Superior temporal gyrus (tissue), 1 donor: ENCODE results near the gene FRMD5.
"Not testable (repeated sequence)": the region's sequence is repeated elsewhere in the genome, so short reads cannot be mapped to it uniquely, and the experiment has no call there.

ENCODE experiments used
- DNase-seq: peaks from one replicate; pipeline ENCODE4 v3.0.0-alpha.2; 2016; ENCODE audit errors: extremely low spot score

The FRMD5 gene

GRCh38 chr15:43851251-43851650 is 343.8 kb downstream of the FRMD5 start:
- no peak for DNase-seq

DNA sequence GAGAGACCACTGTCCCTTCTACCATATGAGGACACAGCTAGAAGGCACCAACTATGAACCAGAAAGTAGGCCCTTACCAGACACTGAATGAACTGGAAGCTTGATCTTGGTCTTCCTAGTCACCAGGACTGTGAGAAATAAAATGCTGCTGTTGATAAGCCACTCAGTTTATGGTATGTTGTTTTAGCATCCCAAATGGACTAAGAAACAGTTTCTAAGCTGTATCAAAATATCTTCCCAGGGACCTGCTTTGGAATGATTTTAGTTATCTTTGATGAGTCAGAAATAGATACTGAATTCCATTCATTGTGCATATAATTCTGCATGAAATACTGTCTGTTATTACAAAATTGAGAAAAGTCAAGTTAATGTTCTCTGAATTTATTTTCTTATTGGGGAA is 349.6 kb downstream of the FRMD5 start:
- DNase-seq: no peak

DNA sequence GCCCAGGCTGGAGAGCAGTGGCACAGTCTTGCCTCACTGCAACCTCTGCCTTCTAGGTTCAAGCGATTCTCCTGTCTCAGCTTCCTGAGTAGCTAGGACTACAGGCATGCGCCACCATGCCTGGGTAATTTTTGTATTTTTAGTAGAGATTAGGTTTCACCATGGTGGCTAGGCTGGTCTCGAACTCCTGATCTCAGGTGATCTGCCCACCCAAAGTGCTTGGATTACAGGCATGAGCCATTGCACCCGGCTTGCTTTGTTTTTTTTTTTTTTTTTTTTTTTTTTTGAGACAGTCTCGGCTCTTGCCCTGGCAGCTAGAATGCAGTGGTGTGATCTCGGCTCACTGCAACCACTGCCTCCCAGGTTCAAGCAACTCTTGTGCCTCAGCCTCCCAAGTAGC is 362.6 kb downstream of the FRMD5 start:
- DNase-seq: not testable (repeated sequence)

DNA sequence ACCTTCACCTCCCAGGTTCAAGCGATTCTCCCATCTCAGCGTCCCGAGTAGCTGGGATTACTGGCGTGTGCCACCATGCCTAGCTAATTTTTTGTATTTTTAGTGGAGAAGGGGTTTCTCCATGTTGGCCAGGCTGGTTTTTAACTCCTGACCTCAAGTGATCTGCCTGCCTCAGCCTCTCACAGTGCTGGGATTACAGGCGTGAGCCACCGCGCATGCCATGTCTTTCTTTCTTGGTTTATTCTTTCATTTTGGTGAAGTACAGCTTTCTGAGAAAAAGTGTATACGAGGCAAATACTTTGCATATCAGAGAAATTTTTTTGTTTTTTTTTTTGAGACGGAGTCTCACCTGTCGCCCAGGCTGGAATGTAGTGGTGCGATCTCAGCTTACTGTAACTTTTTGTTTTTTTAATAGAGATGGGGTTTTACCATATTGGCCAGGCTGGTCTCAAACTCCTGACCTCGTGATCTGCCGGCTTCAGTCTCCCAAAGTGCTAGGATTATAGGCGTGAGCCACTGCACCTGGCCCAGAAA is 363.5 kb downstream of the FRMD5 start:
- not testable (repeated sequence) for DNase-seq

DNA sequence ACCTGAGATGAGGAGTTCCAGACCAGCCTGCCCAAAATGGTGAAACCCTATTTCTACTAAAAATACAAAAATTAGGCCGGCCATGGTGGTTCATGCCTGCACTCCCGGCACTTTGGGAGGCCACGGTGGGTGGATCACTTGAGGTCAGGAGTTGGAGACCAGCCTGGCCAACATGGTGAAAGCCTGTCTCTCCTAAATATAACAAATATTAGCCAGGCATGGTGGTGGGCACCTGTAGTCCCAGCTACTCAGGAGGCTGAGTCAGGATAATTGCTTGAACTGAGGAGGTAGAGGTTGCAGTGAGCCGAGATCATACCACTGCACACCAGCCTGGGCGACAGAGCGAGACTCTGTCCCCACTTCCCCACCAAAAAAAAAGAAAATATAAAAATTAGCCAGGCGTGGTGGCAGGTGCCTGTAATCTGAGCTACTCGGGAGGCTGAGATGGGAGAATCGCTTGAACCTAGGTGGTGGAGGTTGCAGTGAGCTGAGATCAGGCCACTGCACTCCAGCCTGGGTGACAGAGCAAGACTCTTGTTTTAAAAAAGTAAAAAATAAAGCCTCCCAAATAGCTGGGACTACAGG is 364.3 kb downstream of the FRMD5 start:
- not testable (repeated sequence) for DNase-seq

DNA sequence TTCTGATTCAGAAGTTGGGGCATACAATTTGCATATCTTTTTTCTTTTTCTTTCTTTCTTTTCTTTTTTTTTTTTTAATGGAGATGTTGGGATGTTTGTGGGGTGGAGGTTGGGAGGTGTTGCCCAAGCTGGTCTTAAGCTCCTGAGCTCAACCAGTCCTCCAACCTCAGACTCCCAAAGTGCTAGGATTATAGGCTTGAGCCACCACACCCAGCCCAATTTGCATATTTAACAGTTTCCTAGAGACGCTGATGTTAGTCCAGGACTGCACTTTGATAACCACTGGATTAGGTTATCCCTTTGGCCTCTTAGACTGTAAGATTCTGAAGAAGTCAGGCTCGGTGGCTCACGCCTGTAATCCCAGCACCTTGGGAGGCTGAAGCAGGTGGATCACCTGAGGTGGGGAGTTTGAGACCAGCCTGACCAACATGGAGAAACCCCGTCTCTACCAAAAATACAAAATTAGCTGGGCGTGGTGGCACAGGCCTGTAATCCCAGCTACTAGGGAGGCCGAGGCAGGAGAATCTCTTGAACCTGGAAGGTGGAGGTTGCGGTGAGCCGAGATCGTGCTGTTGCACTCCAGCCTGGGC is 365.0 kb downstream of the FRMD5 start:
- DNase-seq: not testable (repeated sequence)

- no peak for DNase-seq
Measured at GRCh38 chr15:43828061-43828657, 366.9 kb downstream of the FRMD5 start.

DNA sequence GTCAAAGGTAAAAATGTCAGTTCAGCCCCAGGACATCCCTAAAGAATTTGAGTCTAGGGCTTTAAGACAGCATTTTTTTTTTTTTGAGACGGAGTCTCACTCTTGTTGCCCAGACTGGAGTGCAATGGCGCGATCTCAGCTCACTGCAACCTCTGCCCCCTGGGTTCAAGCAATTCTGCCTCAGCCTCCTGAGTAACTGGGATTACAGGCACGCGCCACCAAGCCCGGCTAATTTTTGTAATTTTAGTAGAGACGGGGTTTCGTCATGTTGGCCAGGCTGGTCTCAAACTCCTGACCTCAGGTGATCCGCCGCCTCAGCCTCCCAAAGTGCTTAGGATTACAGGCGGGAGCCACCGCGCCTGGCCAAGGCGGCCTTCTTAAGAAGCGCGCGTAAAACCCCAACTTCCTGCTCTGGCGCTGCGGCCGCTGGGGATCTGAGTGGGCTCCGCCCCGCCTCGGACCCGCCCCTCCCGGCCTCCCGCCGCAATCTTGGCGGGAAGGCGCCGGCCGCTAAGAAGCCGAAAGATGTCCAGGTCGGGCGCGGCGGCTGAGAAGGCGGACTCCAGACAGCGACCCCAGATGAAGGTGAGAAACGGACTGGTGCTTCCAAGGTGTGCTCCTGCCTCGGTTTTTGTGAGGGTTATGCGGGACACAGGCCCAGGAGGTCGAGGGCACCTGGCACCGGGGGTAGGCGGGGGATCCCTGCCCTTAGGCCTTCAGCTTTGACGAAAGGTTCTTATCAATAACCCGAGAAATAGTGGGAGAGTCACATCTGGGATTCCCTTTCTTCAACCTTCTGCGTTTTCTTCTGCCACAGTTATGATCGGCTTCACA is 368.3 kb downstream of the FRMD5 start, which contains the start of gene WDR76:
WDR76 (plus strand) TSS at position 495 of the 834 bp plus-strand sequence; CDS start at position 526, 31 bp downstream.
- DNase-seq: peak; percentile 42

GRCh38 chr15:43826029-43826507 is 369.0 kb downstream of the FRMD5 start:
- DNase-seq: no peak

DNA sequence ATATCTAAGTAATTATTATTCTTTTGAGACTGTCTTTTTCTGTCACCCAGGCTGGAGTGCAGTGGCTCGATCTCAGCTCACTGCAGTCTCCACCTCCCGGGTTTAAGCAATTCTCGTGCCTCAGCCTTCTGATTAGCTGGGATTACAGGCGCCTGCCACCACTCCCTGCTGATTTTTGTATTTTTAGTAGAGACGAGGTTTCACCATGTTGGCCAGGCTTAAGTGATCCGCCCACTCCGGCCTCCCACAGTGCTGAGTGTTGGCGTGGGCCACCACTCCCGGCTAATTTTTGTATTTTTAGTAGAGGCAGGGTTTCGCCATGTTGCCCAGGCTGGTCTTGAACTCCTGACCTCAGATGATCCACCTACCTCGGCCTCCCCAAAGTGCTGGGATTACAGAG is 369.8 kb downstream of the FRMD5 start:
- not testable (repeated sequence) for DNase-seq

- DNase-seq: peak; percentile 100
Measured at GRCh38 chr15:43824302-43825246, 370.5 kb downstream of the FRMD5 start, which contains the start of gene MFAP1. Gene MFAP1, minus strand, starts transcription at chr15:43824690. Its CDS starts 121 bp downstream, at chr15:43824569.

GRCh38 chr15:43821505-43821904 is 373.6 kb downstream of the FRMD5 start:
- no peak for DNase-seq
